GM19023 (cell line): ENCODE measurements around the gene CMKLR1.

ENCODE experiments used
- ATAC-seq: cut with Tn5 transposase; IDR thresholded peaks from one replicate; pipeline ENCODE4 v1.9.1; 2021; ENCODE audit warnings: mild to moderate bottlenecking, moderate library complexity; ENCODE audit not compliant: unreplicated experiment

The CMKLR1 gene

GRCh38 chr12:108302016-108302402 lies 37.1 kb downstream of the CMKLR1 start:
- no peak for ATAC-seq

DNA sequence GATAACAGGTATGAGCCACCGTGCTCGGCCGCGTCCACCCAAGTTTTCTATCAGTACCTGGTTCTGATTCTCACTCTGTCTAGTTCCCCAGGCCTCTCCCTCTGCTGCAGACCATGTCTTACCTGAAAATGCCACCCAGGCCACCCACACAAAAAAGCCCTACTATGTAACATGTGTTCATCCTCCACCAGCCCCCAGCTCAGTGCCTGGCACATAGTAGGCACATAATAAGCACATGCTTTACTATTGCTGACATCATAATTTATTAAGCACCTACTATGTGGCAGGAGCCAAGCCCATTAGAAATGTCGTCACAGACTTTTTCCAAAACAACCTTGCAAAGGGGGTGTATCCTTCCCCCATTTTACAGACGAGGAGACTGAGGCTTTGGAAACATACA lies 37.8 kb downstream of the CMKLR1 start:
- no peak for ATAC-seq

DNA sequence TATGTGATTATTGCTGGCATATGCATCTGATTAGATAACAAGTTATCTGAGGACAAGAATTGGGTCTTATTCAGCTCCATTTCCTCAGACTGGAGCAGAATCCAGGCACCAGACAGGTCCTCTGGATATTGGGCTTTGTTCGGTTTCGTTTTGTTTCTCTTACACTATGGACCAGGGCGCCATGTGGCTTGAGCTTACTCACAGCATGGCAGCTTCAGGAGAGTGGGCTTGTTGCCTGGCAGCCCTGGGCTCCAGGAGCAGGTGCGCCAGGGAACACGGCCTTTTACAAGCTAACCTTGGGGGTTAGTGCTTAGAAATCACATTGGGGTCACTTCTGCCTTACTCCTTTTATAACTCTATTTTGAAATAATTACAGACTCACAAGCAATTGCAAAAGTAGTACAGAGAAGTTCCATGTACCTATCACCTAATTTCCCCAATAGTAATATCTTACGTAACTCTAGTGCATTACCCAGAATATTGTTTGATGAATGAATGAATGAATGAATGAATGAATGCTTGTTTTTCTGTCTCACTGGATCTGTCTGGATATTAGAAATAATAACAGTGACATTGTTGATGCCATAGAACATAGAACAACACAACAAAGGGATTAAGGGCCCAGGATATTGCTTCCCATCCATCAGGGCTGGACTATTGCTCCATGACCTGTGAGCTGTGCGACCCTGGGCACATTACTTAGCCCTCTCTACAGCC lies 39.0 kb downstream of the CMKLR1 start:
- no peak for ATAC-seq

- no peak for ATAC-seq
Observed at GRCh38 chr12:108299516-108299915, 39.6 kb downstream of the CMKLR1 start.

- no peak for ATAC-seq
Observed at GRCh38 chr12:108298761-108299275, 40.3 kb downstream of the CMKLR1 start.

DNA sequence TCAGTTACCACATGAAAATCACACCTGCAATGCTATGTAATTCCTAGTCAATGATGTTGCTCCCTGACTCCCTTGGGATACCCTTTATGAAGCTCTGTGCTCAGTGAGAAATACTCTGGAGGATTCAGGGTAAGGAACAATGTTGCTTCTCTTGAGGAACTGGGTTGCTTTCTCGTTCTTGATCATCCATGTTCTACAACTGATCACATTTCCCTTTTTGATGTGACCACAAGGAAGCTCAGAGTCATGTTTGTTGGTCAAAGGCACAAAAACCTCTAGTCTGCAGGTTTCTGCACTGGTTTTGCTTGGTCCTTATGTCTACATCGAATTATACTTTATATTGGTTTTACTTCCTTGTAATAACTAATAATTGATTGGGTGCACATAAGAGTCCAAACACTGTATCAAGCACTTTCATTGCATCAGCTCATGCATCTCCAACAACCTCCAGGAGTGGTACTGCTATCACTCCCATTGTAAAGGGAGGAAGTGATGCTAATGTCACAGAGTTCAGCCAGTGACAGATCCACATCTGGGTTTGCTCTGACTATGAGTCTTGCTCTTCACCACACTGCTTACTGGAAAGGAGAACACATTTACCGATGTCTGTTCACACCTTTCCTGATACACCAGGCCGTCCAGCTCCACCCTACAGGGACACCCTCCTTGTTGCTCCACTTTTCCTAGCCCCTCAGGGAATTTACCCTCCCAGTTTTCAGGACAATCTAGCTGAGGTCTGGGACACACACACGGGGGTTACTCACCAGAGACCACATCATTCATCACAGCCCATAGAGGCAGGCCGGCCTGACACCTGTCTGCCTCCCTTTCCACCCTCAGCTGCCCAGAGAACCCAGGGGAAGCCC lies 41.0 kb downstream of the CMKLR1 start:
- ATAC-seq: peak; percentile 61

DNA sequence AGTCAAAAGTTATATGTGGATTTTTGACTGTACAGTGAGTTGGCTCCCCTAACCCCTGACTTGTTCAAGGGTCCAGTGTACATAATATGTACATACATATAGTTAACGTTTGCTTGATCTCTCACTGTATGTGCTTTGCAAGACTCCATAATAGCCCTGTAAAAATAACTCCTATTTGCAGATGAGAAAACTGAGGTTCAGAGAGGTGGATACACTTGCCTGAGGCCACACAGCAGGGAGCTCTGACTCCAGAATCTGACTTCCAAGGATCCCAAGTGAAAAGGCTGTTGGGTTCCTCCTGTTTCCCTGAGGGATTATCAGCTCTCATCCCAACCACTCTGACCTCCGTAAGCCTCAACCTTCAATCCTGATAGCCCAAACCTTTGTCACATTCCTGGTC lies 41.7 kb downstream of the CMKLR1 start:
- ATAC-seq: no peak

GRCh38 chr12:108296945-108297344 lies 42.2 kb downstream of the CMKLR1 start:
- no peak for ATAC-seq

GRCh38 chr12:108295641-108296040 lies 43.5 kb downstream of the CMKLR1 start:
- ATAC-seq: no peak

GRCh38 chr12:108289350-108290161 lies 49.6 kb downstream of the CMKLR1 start:
- no peak for ATAC-seq

DNA sequence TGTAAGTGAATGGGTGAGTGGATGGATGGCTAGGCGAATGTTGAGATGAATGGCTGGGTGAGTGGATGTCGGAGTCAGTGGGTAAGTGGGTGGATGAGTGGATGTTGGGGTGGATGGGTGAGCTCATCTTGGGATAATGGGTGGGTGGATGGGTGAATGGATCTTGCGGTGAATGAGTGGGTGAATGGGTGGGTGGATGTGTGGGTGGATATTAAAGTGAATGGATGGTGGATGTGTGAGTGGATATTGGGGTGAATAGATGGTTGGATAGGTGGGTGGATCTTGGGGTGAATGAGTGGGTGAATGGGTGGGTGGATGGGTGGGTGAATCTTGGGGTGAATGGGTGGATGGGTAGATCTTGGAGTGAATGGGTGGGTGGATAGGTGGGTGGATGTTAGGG lies 51.9 kb downstream of the CMKLR1 start:
- ATAC-seq: no peak

GRCh38 chr12:108285016-108285415 lies 54.1 kb downstream of the CMKLR1 start:
- ATAC-seq: no peak

- ATAC-seq: no peak
Observed at GRCh38 chr12:108284163-108284562, 54.9 kb downstream of the CMKLR1 start.

GRCh38 chr12:108282676-108283075 lies 56.4 kb downstream of the CMKLR1 start:
- no peak for ATAC-seq

GRCh38 chr12:108282160-108282559 lies 57.0 kb downstream of the CMKLR1 start:
- ATAC-seq: no peak

GRCh38 chr12:108277613-108278012 lies 61.5 kb downstream of the CMKLR1 start:
- no peak for ATAC-seq

DNA sequence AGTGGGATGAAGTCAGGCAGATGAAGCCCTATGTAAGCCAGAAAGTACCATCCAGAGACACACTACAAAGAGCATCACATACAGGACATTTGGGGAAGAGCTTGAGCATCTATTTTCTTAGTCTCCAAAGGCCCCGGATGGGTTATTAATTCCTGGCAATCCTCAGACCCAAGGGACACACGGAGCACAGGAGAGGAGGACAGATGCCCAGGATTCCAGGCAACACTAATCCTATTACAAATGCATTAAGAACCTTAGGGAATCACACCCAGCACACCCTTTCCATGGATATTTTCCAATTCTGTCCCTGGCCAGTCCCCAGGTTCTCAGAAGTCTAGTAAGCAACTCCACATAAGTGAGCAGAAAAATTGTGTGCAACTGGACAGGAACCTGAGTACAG lies 65.9 kb downstream of the CMKLR1 start:
- ATAC-seq: no peak

DNA sequence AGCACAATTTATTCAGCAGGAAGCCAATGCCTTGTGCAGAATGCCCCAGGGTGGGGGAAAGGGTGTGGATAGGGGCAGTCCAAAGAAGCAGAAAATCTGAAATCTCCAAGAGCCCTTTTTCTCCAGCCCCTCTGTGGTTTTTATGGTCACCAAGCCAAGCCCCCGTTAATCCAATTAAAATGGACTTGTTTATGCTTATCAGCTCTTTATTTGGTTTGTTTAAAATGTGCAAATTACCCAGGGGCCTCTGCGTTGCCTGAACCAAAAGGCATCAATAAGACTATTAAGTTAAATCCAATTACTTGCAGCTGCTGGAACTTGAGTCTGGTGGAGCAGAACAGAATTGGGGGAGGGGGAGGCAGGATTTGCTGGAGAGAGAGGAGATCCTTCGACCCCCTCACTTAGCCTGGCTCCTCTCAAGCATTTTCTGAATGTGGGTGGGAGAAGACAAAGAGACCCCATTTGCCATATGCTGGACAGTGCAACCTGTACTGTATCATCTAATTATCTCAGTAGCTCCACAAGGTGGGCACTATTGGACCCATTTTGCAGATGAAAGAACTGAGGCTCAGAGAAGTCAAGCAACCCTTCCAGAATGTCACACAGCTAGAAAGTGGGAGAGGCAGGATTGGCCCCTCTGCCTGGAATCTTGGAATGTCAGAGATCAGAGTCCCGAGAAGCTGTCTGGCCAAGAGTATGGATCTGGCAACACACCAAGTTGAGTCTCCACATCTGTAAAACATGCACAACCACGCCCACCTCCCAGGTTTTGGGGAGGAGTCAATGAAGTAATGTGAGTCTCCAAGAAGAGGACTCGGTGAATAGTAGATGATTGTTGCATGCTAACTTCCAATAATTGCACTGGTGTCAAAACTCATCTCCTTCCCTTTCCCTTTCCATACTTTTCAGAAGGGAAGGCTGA lies 66.9 kb downstream of the CMKLR1 start:
- no peak for ATAC-seq

GRCh38 chr12:108270849-108271143 lies 68.3 kb downstream of the CMKLR1 start:
- no peak for ATAC-seq
